GM21381 (cell line): ENCODE data around the gene SPTY2D1.

Experiments
- ATAC-seq: cut with Tn5 transposase; IDR thresholded peaks from one replicate; pipeline ENCODE4 v1.9.1; 2021; ENCODE audit warnings: mild to moderate bottlenecking, moderate library complexity; ENCODE audit not compliant: unreplicated experiment

SPTY2D1 gene

GRCh38 chr11:18566406-18566805 is 67.7 kb downstream of the SPTY2D1 start:
- no peak for ATAC-seq

- no peak for ATAC-seq
Observed at GRCh38 chr11:18564149-18564548, 70.0 kb downstream of the SPTY2D1 start.

GRCh38 chr11:18563090-18563730 is 70.9 kb downstream of the SPTY2D1 start:
- no peak for ATAC-seq
